CD14-positive monocyte (primary cell): ENCODE results near the gene BPTF. TPM values are rescaled to one million over a fixed set of nuclear protein-coding genes. Genes with fewer than 3 reads are reported as not detected.

Experiments used
- DNase-seq, 3 donors: peaks; one replicate each; pipeline ENCODE4 v3.0.0-alpha.2; 2011 to 2022
- H2AFZ ChIP-seq: 2 replicates; pipeline ENCODE4 v1.6.0; 2012; ENCODE audit warnings: mild to moderate bottlenecking, low read depth, low read length, inconsistent platforms; ENCODE audit not compliant: insufficient read depth, poor library complexity, severe bottlenecking
- H3K27ac ChIP-seq, 2 donors: 1 replicate in 1 of 2; 2 replicates in 1 of 2; pipeline ENCODE4 v1.5.1; 2012 to 2013; ENCODE audit warnings: low read length in 2 of 2, control low read depth in 1 of 2, inconsistent platforms in 1 of 2, low read depth in 1 of 2, mild to moderate bottlenecking in 1 of 2
- H3K27me3 ChIP-seq, 2 donors: one replicate each; pipeline versions ENCODE4 v1.6.0 to v1.6.1; 2011 to 2013; ENCODE audit warnings: low read length in 2 of 2; ENCODE audit not compliant: control insufficient read depth in 2 of 2, insufficient read depth in 2 of 2
- H3K36me3 ChIP-seq, 2 donors: replicated peaks in 1 of 2; 1 replicate in 1 of 2; 2 replicates in 1 of 2; pipeline versions ENCODE4 v1.5.1 to v1.6.1; 2012 to 2013; ENCODE audit warnings: low read length in 2 of 2, control low read depth in 1 of 2, inconsistent platforms in 1 of 2, mild to moderate bottlenecking in 1 of 2; ENCODE audit not compliant: insufficient read depth in 2 of 2, control insufficient read depth in 1 of 2
- H3K4me1 ChIP-seq, 2 donors: 1 replicate in 1 of 2; 2 replicates in 1 of 2; pipeline versions ENCODE4 v1.5.1 to v1.6.1; 2012 to 2013; ENCODE audit warnings: low read length in 2 of 2, control low read depth in 1 of 2, inconsistent platforms in 1 of 2, mild to moderate bottlenecking in 1 of 2, moderate library complexity in 1 of 2; ENCODE audit not compliant: insufficient read depth in 2 of 2, control insufficient read depth in 1 of 2
- H3K4me2 ChIP-seq: replicated peaks from 2 replicates; pipeline ENCODE3; 2012; ENCODE audit warnings: low read length, moderate library complexity, mild to moderate bottlenecking; ENCODE audit not compliant: poor library complexity, severe bottlenecking; ENCODE audit errors: extremely low read depth
- H3K4me3 ChIP-seq, 3 experiments: fragments of 200-600 bp in 1 of 3; sonication (generic) in 1 of 3; replicated peaks in 1 of 3; 1 replicate in 2 of 3; 2 replicates in 1 of 3; pipeline ENCODE4 v1.5.1; 2011 to 2013; ENCODE audit warnings: low read length in 3 of 3, mild to moderate bottlenecking in 3 of 3, control low read depth in 2 of 3, low read depth in 2 of 3, inconsistent platforms in 1 of 3, moderate library complexity in 1 of 3
- H3K79me2 ChIP-seq: 2 replicates; pipeline ENCODE4 v1.6.0; 2012; ENCODE audit warnings: mild to moderate bottlenecking, control low read depth, inconsistent platforms, low read length, moderate library complexity; ENCODE audit not compliant: insufficient read depth
- H3K9ac ChIP-seq: 2 replicates; pipeline ENCODE4 v1.6.0; 2017; ENCODE audit warnings: low read length, mild to moderate bottlenecking; ENCODE audit not compliant: insufficient read depth, poor library complexity, severe bottlenecking
- H3K9me3 ChIP-seq, 2 donors: replicated peaks in 1 of 2; 1 replicate in 1 of 2; 2 replicates in 1 of 2; pipeline versions ENCODE4 v1.5.1 to v1.6.1; 2012 to 2013; ENCODE audit warnings: low read length in 2 of 2, control low read depth in 1 of 2; ENCODE audit not compliant: control insufficient read depth in 1 of 2, insufficient read depth in 1 of 2
- H4K20me1 ChIP-seq: 2 replicates; pipeline ENCODE4 v1.6.0; 2012; ENCODE audit warnings: mild to moderate bottlenecking, low read length, control low read depth, moderate library complexity; ENCODE audit not compliant: insufficient read depth
- H3K27ac Mint-ChIP-seq, 7 donors: one replicate each; pipeline ENCODE4 v1.8.0; 2020; ENCODE audit warnings: mild to moderate bottlenecking in 7 of 7, mixed read lengths in 7 of 7, moderate library complexity in 6 of 7, inconsistent platforms in 2 of 7
- H3K27me3 Mint-ChIP-seq, 3 donors: one replicate each; pipeline ENCODE4 v1.8.0; 2021 to 2022; ENCODE audit warnings: low read depth in 3 of 3, mild to moderate bottlenecking in 3 of 3, mixed read lengths in 3 of 3, moderate library complexity in 3 of 3, inconsistent platforms in 1 of 3
- H3K36me3 Mint-ChIP-seq, 2 donors: one replicate each; pipeline ENCODE4 v1.8.0; 2020; ENCODE audit warnings: mixed read lengths in 2 of 2, inconsistent platforms in 1 of 2, mild to moderate bottlenecking in 1 of 2
- H3K4me1 Mint-ChIP-seq: one replicate; pipeline ENCODE4 v1.8.0; 2020; ENCODE audit warnings: mild to moderate bottlenecking, mixed read lengths
- H3K4me3 Mint-ChIP-seq, 2 donors: one replicate each; pipeline ENCODE4 v1.8.0; 2020; ENCODE audit warnings: mild to moderate bottlenecking in 2 of 2, mixed read lengths in 2 of 2, moderate library complexity in 1 of 2
- H3K9me3 Mint-ChIP-seq, 7 donors: one replicate each; pipeline ENCODE4 v1.8.0; 2020 to 2022; ENCODE audit warnings: mixed read lengths in 7 of 7, mild to moderate bottlenecking in 6 of 7, moderate library complexity in 6 of 7, inconsistent platforms in 2 of 7
- WGBS: methylation state at CpG from one replicate; pipeline ENCODE4 v1.1.5; 2013; ENCODE audit warnings: missing lambda C conversion rate; ENCODE audit not compliant: insufficient coverage; 5-methylcytosine and 5-hydroxymethylcytosine counted together
- intact Hi-C, 2 donors: fragments of 100-400 bp; cut with micrococcal nuclease; formaldehyde crosslinking; loops; one replicate each; pipeline versions ENCODE4 v1.15.0 to v1.15.1; 2023
- polyA plus RNA-seq, 3 donors: library from polyadenylated mRNA; depleted of rRNA in 1 of 3; unstranded in 2 of 3; stranded (reverse) in 1 of 3; fragments of 300-500 nt in 2 of 3; fragments of >200 nt in 1 of 3; fragmentation: Illumina TruSeq in 2 of 3; gene quantifications; 1 replicate in 2 of 3; 2 replicates in 1 of 3; pipeline ENCODE4 v1.2.3, GENCODE V29; 2012 to 2021
- TF ChIP-seq, protein P1 (sequence below): fragments of 200-600 bp; IDR thresholded peaks from one replicate; pipeline ENCODE4 v1.8.0; 2022; ENCODE audit warnings: antibody characterized with exemption, mild to moderate bottlenecking

The BPTF gene
- polyA plus RNA-seq, 3 donors: 1.9 to 51.1 (median 4.5) TPM

DNA sequence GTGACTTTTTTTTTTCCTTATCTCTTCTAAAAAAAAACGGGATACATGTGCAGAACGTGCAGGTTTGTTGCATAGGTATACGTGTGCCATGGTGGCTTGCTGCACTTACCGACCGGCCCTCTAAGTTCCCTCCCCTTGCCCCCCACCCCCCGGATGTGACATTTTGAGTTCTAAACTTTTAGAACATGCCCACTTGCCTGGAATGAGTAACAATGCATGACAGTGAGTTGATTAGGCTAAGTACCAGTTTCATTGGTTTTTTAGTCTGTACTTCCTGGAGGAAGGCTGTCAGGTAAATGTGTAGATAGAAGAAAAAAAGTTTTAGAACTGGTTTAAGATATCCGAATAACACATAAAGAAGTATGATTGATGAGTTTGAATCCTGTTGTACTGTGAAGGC, 4.0 kb downstream of the BPTF start:
- Mint-ChIP-seq H3K9me3 (no peaks in the 10 kb centered on the region), H3K36me3 (peaks cover 2 to 16% of the 10 kb centered on the region in 2 donors), H3K4me3 (peak overlapping the region in 1 of 2 donors; percentile 42), H3K27ac (no peak overlapping the region), H3K4me1 (peaks cover 62% of the 10 kb centered on the region), H3K27me3 (peaks cover 3 to 10% (median 4%) of the 10 kb centered on the region in 3 donors)
- Histone ChIP-seq H3K79me2 (peaks cover 85% of the 10 kb centered on the region), H3K27me3 (peaks cover 2 to 6% of the 10 kb centered on the region in 2 donors), H3K36me3 (peaks cover 0 to 9% of the 10 kb centered on the region in 2 donors), H3K9me3 (no peaks in the 10 kb centered on the region), H3K9ac (no peak overlapping the region), H3K4me2 (no peak overlapping the region), H3K4me3 (no peak overlapping the region), H3K27ac (no peak overlapping the region), H4K20me1 (peaks cover 56% of the 10 kb centered on the region), H3K4me1 (peaks cover 27 to 46% of the 10 kb centered on the region in 2 donors), H2AFZ (no peak overlapping the region)
- intact Hi-C loops: loop anchor here (5.0 to 10.0 kb wide), 2 partner anchors 85 to 112 kb away; partner anchors contain the start of gene NOL11 (in 1 of the 2)
- TF ChIP-seq, protein P1, sequence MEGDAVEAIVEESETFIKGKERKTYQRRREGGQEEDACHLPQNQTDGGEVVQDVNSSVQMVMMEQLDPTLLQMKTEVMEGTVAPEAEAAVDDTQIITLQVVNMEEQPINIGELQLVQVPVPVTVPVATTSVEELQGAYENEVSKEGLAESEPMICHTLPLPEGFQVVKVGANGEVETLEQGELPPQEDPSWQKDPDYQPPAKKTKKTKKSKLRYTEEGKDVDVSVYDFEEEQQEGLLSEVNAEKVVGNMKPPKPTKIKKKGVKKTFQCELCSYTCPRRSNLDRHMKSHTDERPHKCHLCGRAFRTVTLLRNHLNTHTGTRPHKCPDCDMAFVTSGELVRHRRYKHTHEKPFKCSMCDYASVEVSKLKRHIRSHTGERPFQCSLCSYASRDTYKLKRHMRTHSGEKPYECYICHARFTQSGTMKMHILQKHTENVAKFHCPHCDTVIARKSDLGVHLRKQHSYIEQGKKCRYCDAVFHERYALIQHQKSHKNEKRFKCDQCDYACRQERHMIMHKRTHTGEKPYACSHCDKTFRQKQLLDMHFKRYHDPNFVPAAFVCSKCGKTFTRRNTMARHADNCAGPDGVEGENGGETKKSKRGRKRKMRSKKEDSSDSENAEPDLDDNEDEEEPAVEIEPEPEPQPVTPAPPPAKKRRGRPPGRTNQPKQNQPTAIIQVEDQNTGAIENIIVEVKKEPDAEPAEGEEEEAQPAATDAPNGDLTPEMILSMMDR: no peak
- DNase-seq: no peak
- no CpG with 5 or more reads among the region's 7 CpGs for WGBS

- intact Hi-C loops: no loop called here
- H3K27me3 Mint-ChIP-seq: no peaks in the 10 kb centered on the region
- H4K20me1 ChIP-seq: peaks cover 67% of the 10 kb centered on the region
- TF ChIP-seq, protein P1: no peak
- H3K27ac ChIP-seq: no peak overlapping the region
- peaks cover 96% of the 10 kb centered on the region for H3K79me2 ChIP-seq
- no peak overlapping the region for H2AFZ ChIP-seq
- H3K4me2 ChIP-seq: no peak overlapping the region
- no peak overlapping the region for H3K4me3 ChIP-seq
- H3K27me3 ChIP-seq: no peaks in the 10 kb centered on the region
- H3K36me3 ChIP-seq: peaks cover 0 to 9% of the 10 kb centered on the region in 2 donors
- peaks cover 2 to 16% of the 10 kb centered on the region in 2 donors for H3K36me3 Mint-ChIP-seq
- no peak for DNase-seq
- no peak overlapping the region for H3K4me3 Mint-ChIP-seq
- 82% methylated on average over 2 of the region's 6 CpGs for WGBS
- no peaks in the 10 kb centered on the region for H3K9me3 Mint-ChIP-seq
- no peaks in the 10 kb centered on the region for H3K9me3 ChIP-seq
- no peak overlapping the region for H3K27ac Mint-ChIP-seq
- no peak overlapping the region for H3K9ac ChIP-seq
- peaks cover 30 to 47% of the 10 kb centered on the region in 2 donors for H3K4me1 ChIP-seq
- H3K4me1 Mint-ChIP-seq: peaks cover 70% of the 10 kb centered on the region
Measured at GRCh38 chr17:67830440-67830839, 5.1 kb downstream of the BPTF start.
